SK-N-SH (cell line): ENCODE data around the gene COL3A1. TPM values are rescaled to one million over a fixed set of nuclear protein-coding genes. Genes with fewer than 3 reads are reported as not detected.

Experiments
- CTCF ChIA-PET: fragments of 300-600, 350-600 bp; formaldehyde crosslinking; extraction: SDS; loops from one replicate; lab custom pipeline; 2021; lab: Yijun Ruan, JAX
- POLR2A ChIA-PET: fragments of 350-600 bp; sonication (Branson Sonifier 250); formaldehyde crosslinking; extraction: SDS; loops from one replicate; lab custom pipeline; 2020; ENCODE audit warnings: antibody characterized with exemption, inconsistent platforms; lab: Yijun Ruan, JAX
- DNase-seq: peaks from one replicate; pipeline ENCODE4 v3.0.0; 2012
- H2AFZ ChIP-seq: fragments of 200-600 bp; sonication (generic); 2 replicates; pipeline ENCODE4 v1.8.1; 2016; ENCODE audit warnings: antibody characterized with exemption, mild to moderate bottlenecking, low read depth
- H3F3A ChIP-seq: fragments of 200-600 bp; sonication (generic); replicated peaks from 2 replicates; pipeline ENCODE3; 2016; ENCODE audit warnings: antibody characterized with exemption, mild to moderate bottlenecking; ENCODE audit not compliant: insufficient read depth
- H3K27ac ChIP-seq, 2 experiments: fragments of 200-500 bp in 1 of 2; fragments of 200-600 bp in 1 of 2; sonication (Bioruptor generic) in 1 of 2; sonication (generic), shearing (Covaris generic) in 1 of 2; 2 replicates each; pipeline versions ENCODE4 v1.5.1 to v1.6.1; 2014 to 2016; ENCODE audit warnings: low read depth in 2 of 2, inconsistent platforms in 1 of 2, low read length in 1 of 2, mild to moderate bottlenecking in 1 of 2, mixed read lengths in 1 of 2
- H3K27me3 ChIP-seq: fragments of 200-600 bp; sonication (generic), shearing (Covaris generic); 2 replicates; pipeline ENCODE4 v1.6.1; 2016; ENCODE audit warnings: mixed run types; ENCODE audit not compliant: insufficient read depth
- H3K36me3 ChIP-seq, 2 experiments: fragments of 200-500 bp in 1 of 2; fragments of 200-600 bp in 1 of 2; sonication (Bioruptor generic) in 1 of 2; sonication (generic) in 1 of 2; replicated peaks in 1 of 2; 2 replicates each; pipeline versions ENCODE3 to v1.5.1; 2014 to 2016; ENCODE audit warnings: low read length in 1 of 2, mild to moderate bottlenecking in 1 of 2; ENCODE audit not compliant: insufficient read depth in 2 of 2, control insufficient read depth in 1 of 2
- H3K4me1 ChIP-seq, 2 experiments: fragments of 200-500 bp in 1 of 2; fragments of 200-600 bp in 1 of 2; sonication (Bioruptor generic) in 1 of 2; sonication (generic), shearing (Covaris generic) in 1 of 2; 2 replicates each; pipeline versions ENCODE4 v1.5.1 to v1.6.1; 2014 to 2016; ENCODE audit warnings: low read depth in 1 of 2, low read length in 1 of 2, mixed run types in 1 of 2; ENCODE audit not compliant: insufficient read depth in 2 of 2, control insufficient read depth in 1 of 2
- H3K4me2 ChIP-seq: fragments of 200-600 bp; sonication (generic), shearing (Covaris generic); 2 replicates; pipeline ENCODE4 v1.6.1; 2017; ENCODE audit warnings: mixed run types
- H3K4me3 ChIP-seq, 2 experiments: fragments of 200-500 bp in 1 of 2; fragments of 200-600 bp in 1 of 2; sonication (Bioruptor generic) in 1 of 2; sonication (generic), shearing (Covaris generic) in 1 of 2; 2 replicates each; pipeline versions ENCODE4 v1.5.1 to v1.8.1; 2014 to 2016; ENCODE audit warnings: low read depth in 2 of 2, inconsistent platforms in 1 of 2, low read length in 1 of 2, mild to moderate bottlenecking in 1 of 2, mixed read lengths in 1 of 2, moderate library complexity in 1 of 2
- H3K79me2 ChIP-seq: fragments of 200-600 bp; sonication (generic); 2 replicates; pipeline ENCODE4 v1.8.1; 2017; ENCODE audit warnings: mild to moderate bottlenecking; ENCODE audit not compliant: insufficient read depth
- H3K9ac ChIP-seq: fragments of 200-600 bp; sonication (generic); 2 replicates; pipeline ENCODE4 v1.6.1; 2017; ENCODE audit warnings: mixed run types
- H3K9me2 ChIP-seq: fragments of 200-600 bp; sonication (generic); 2 replicates; pipeline ENCODE4 v1.6.1; 2017; ENCODE audit warnings: mixed run types
- H3K9me3 ChIP-seq: fragments of 200-600 bp; sonication (generic); 2 replicates; pipeline ENCODE4 v1.6.1; 2017; ENCODE audit warnings: mixed run types, mild to moderate bottlenecking, moderate library complexity
- H4K20me1 ChIP-seq: fragments of 200-600 bp; sonication (generic); 2 replicates; pipeline ENCODE4 v1.6.1; 2017; ENCODE audit warnings: mild to moderate bottlenecking, mixed run types; ENCODE audit not compliant: insufficient read depth
- CTCF ChIP-seq: fragments of 200-600 bp; sonication (generic); IDR thresholded peaks from 2 replicates; pipeline ENCODE4 v1.6.1; 2017; ENCODE audit warnings: antibody characterized with exemption, mild to moderate bottlenecking, moderate library complexity
- EP300 ChIP-seq, 2 experiments: IDR thresholded peaks; 2 replicates each; pipeline versions ENCODE4 v1.4.0 to v1.6.1; 2012; ENCODE audit warnings: borderline replicate concordance in 1 of 2, low read depth in 1 of 2, low read length in 1 of 2
- EZH2phosphoT487 ChIP-seq: fragments of 200-600 bp; sonication (generic); IDR thresholded peaks from 2 replicates; pipeline ENCODE4 v1.6.1; 2017; ENCODE audit warnings: low read depth, mixed run types, mild to moderate bottlenecking, antibody characterized with exemption, moderate library complexity, borderline replicate concordance
- GABPA ChIP-seq: IDR thresholded peaks from 2 replicates; pipeline ENCODE4 v1.4.0; 2012; ENCODE audit warnings: low read depth, mild to moderate bottlenecking
- JUND ChIP-seq: IDR thresholded peaks from 2 replicates; pipeline ENCODE4 v1.4.0; 2012
- MEF2A ChIP-seq: IDR thresholded peaks from 2 replicates; pipeline ENCODE4 v1.4.0; 2012; ENCODE audit warnings: low read depth, borderline replicate concordance
- NRF1 ChIP-seq: IDR thresholded peaks from 2 replicates; pipeline ENCODE4 v1.6.1; 2012; ENCODE audit warnings: low read depth, mild to moderate bottlenecking, low read length
- RAD21 ChIP-seq: IDR thresholded peaks from 2 replicates; pipeline ENCODE4 v1.6.1; 2012; ENCODE audit warnings: mild to moderate bottlenecking, low read length
- REST ChIP-seq: IDR thresholded peaks from 2 replicates; pipeline ENCODE4 v1.6.1; 2012; ENCODE audit warnings: mild to moderate bottlenecking, low read depth, low read length, moderate library complexity
- RFX5 ChIP-seq: IDR thresholded peaks from 2 replicates; pipeline ENCODE4 v1.6.1; 2012; ENCODE audit warnings: mild to moderate bottlenecking, improper control_type of control experiment, low read length
- SIN3A ChIP-seq: IDR thresholded peaks from 2 replicates; pipeline ENCODE4 v1.6.1; 2012; ENCODE audit warnings: low read depth, mild to moderate bottlenecking, low read length, moderate library complexity, borderline replicate concordance
- TAF1 ChIP-seq: IDR thresholded peaks from 2 replicates; pipeline ENCODE4 v1.6.1; 2012; ENCODE audit warnings: low read depth, mild to moderate bottlenecking, low read length, moderate library complexity, borderline replicate concordance
- TCF12 ChIP-seq: IDR thresholded peaks from 2 replicates; pipeline ENCODE4 v1.4.0; 2012
- USF1 ChIP-seq: IDR thresholded peaks from 2 replicates; pipeline ENCODE4 v1.4.0; 2012; ENCODE audit warnings: low read depth, borderline replicate concordance
- USF2 ChIP-seq: fragments of 150-350 bp; IDR thresholded peaks from 2 replicates; pipeline ENCODE4 v1.6.1; 2017; ENCODE audit warnings: antibody characterized with exemption, low read length, low read depth, borderline replicate concordance
- ZBTB33 ChIP-seq: IDR thresholded peaks from 2 replicates; pipeline ENCODE4 v1.4.0; 2012; ENCODE audit warnings: low read depth, borderline replicate concordance
- WGBS: methylation state at CpG from one replicate; pipeline ENCODE4 v1.1.6; 2017; ENCODE audit warnings: low lambda C conversion rate; 5-methylcytosine and 5-hydroxymethylcytosine counted together
- polyA plus RNA-seq, 3 experiments: library from polyadenylated mRNA; depleted of rRNA; stranded (reverse); fragments of >200 nt; gene quantifications; 2 replicates each; pipeline ENCODE4 v1.2.3, GENCODE V29; 2012

Gene COL3A1
- polyA plus RNA-seq, 1 of the 3 experiments (the other 2 are of a cell fraction): 987 TPM

- POLR2A ChIA-PET: no interaction called here
- H3K36me3 ChIP-seq: no peaks in the 10 kb centered on the region
- no peaks in the 10 kb centered on the region for H4K20me1 ChIP-seq
- DNase-seq: no peak
- CTCF ChIA-PET: no interaction called here
- no peak for TF ChIP-seq NRF1
- TF ChIP-seq GABPA: no peak
- TF ChIP-seq MEF2A: no peak
- TF ChIP-seq USF2: no peak
- no peak for TF ChIP-seq ZBTB33
- no peaks in the 10 kb centered on the region for H3K9me2 ChIP-seq
- H2AFZ ChIP-seq: no peak overlapping the region
- H3K9ac ChIP-seq: no peak overlapping the region
- H3K27ac ChIP-seq: no peak overlapping the region
- H3K9me3 ChIP-seq: no peaks in the 10 kb centered on the region
- no peaks in the 10 kb centered on the region for H3K27me3 ChIP-seq
- H3K4me1 ChIP-seq: no peaks in the 10 kb centered on the region
- no peak overlapping the region for H3K4me2 ChIP-seq
- peaks cover 4% of the 10 kb centered on the region for H3F3A ChIP-seq
- H3K79me2 ChIP-seq: no peaks in the 10 kb centered on the region
- 94% methylated on average over 25 of the region's 25 CpGs for WGBS
- no peak overlapping the region for H3K4me3 ChIP-seq
Observed at GRCh38 chr2:188949046-188949818, 24.9 kb upstream of the COL3A1 start.

GRCh38 chr2:188952901-188953300 is 21.3 kb upstream of the COL3A1 start:
- Histone ChIP-seq H4K20me1 (no peaks in the 10 kb centered on the region), H3K4me2 (no peak overlapping the region), H3K9ac (no peak overlapping the region), H2AFZ (no peak overlapping the region), H3K27ac (no peak overlapping the region), H3F3A (peaks cover 4% of the 10 kb centered on the region), H3K4me3 (no peak overlapping the region), H3K9me3 (no peaks in the 10 kb centered on the region), H3K36me3 (no peaks in the 10 kb centered on the region), H3K4me1 (no peaks in the 10 kb centered on the region), H3K79me2 (no peaks in the 10 kb centered on the region), H3K27me3 (no peaks in the 10 kb centered on the region), H3K9me2 (no peaks in the 10 kb centered on the region)
- CTCF ChIA-PET: no interaction called here
- POLR2A ChIA-PET: no interaction called here
- no peak for DNase-seq
- no peak for TF ChIP-seq TAF1
- TF ChIP-seq EZH2phosphoT487: no peak
- no peak for TF ChIP-seq TCF12
- no peak for TF ChIP-seq USF2
- no peak for TF ChIP-seq REST
- no peak for TF ChIP-seq JUND
- TF ChIP-seq CTCF: no peak
- TF ChIP-seq EP300 (IDR thresholded peaks at IDR 0.05; ENCODE audit: borderline replicate concordance in 1 of 2, low read depth in 1 of 2, low read length in 1 of 2): no peak
- no peak for TF ChIP-seq SIN3A
- TF ChIP-seq USF1: no peak
- no peak for TF ChIP-seq GABPA
- no peak for TF ChIP-seq RAD21
- no peak for TF ChIP-seq RFX5
